Cerebellar cortex (tissue), 1 donor: ENCODE results near the gene MB21D2.
"Not testable (repeated sequence)": the region's sequence is repeated elsewhere in the genome, so short reads cannot be mapped to it uniquely, and the experiment has no call there.

Source experiments
- DNase-seq: peaks from one replicate; pipeline ENCODE4 v3.0.0-alpha.2; 2015; ENCODE audit warnings: low spot score

Gene MB21D2

GRCh38 chr3:192802957-192803899 lies 114.4 kb downstream of the MB21D2 start:
- DNase-seq, result peak; percentile 71

GRCh38 chr3:192801985-192802384 lies 115.7 kb downstream of the MB21D2 start:
- no peak for DNase-seq

DNA sequence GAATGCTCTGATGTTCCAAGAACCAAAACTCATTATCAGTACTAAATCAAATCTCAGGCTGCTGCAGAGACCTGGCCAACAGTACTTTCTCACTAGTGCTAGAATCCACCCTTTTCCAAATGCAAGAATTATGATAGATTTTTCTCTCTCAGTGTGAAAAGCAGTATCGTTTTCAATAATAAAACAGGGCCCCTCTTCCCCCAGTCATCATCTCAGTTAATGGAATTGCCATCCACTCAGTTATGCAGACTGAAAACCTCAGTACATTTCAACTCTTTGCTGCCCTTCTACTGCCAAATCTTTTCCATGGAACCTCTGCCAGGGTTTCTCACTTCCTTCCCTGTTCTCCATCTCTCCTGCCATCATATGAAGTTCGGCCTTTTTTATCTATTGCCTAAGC lies 117.9 kb downstream of the MB21D2 start:
- DNase-seq, result no peak

- no peak for DNase-seq
Observed at GRCh38 chr3:192795021-192795420, 122.6 kb downstream of the MB21D2 start.

- DNase-seq, result no peak
Observed at GRCh38 chr3:192794216-192794615, 123.4 kb downstream of the MB21D2 start.

DNA sequence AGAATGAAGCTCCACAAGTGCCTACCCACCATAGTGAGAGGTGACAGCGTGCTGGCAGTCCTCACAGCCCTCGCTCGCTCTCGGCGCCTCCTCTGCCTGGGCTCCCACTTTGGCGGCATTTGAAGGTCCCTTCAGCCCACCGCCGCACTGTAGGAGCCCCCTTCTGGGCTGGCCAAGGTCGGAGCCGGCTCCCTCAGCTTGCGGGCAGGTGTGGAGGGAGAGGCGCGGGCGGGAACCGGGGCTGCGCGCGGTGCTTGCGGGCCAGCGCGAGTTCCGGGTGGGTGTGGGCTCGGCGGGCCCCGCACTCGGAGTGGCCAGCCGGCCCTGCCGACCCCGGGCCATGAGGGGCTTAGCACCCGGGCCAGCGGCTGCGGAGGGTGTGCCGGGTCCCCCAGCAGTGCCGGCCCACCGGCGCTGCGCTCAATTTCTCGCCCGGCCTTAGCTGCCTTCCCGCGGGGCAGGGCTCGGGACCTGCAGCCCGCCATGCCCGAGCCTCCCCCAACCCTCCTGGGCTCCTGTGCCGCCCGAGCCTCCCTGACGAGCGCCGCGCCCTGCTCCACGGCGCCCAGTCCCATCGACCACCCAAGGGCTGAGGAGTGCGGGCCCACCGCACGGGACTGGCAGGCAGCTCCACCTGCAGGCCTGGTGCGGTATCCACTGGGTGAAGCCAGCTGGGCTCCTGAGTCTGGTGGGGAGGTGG lies 128.7 kb downstream of the MB21D2 start:
- not testable (repeated sequence) for DNase-seq

DNA sequence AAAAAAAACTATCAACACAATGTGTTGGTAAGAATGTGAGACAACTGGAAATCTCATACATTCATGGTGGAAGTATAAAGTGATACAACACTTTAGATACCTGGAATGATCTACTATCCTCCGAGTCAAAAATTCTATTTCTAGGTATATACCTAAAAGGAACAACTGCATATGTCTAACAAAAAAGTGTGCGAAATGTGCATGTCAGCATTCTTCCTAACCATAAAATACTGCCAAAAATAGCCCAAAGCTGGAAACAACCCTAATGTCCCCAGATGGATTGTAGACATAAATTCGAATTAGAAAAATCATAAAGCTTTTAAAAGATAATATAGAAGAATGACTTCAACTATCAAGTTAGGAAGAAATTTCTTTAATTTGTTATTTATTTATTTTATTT lies 139.1 kb downstream of the MB21D2 start:
- DNase-seq, result no peak

DNA sequence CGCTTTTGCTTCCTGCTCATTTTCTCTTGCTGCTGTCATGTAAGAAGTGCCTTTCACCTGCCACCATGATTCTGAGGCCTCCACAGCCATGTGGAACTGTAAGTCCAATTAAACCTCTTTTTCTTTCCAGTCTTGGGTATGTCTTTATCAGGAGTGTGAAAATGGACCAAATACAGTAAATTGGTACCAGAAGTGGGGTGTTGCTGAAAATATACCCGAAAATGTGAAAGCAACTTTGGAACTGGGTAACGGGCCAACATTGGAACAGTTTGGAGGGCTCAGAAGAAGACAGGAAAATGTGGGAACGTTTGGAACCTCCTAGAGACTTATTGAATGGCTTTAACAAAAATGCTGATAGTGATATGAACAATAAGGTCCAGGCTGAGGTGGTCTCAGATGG lies 143.3 kb downstream of the MB21D2 start:
- DNase-seq, result not testable (repeated sequence)

GRCh38 chr3:192772240-192772894 lies 145.3 kb downstream of the MB21D2 start:
- peak; percentile 67 for DNase-seq

DNA sequence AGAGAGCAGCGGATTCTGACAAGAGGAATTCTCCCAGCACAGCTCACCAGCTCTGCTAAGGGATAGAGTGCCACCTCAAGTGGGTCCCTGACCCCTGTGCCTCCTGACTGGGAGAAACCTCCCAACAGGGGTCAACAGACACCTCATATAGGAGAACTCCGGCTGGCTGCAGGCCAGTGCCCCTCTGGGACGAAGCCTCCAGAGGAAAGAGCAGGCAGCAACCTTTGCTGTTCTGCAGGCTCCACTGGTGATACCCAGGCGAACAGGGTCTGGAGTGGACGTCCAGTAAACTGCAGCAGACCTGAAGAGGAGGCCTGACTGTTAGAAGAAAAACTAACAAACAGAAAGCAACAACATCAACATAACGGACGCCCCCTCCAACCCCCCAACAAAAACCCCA lies 159.0 kb downstream of the MB21D2 start:
- DNase-seq, result no peak

- no peak for DNase-seq
Observed at GRCh38 chr3:192751148-192751547, 166.5 kb downstream of the MB21D2 start.

DNA sequence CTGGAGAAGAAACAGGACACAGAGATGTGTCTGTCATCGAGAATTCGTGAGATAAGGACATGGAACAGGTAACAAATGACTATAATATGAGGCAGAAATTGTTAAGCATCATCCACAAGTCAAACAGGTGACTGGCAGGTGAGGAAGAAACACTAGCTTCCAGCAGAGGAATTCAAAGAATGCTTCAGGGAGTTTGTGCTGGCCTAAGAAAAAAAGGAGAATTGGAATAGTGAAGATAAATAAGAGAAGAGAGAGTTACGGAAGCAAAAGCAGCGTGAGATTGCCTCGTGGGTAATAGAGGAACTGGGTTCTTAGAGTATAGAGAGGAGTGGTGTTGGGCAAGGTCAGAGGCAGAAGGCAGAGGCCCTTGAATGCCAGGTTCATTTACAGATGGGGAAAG lies 167.5 kb downstream of the MB21D2 start:
- no peak for DNase-seq

DNA sequence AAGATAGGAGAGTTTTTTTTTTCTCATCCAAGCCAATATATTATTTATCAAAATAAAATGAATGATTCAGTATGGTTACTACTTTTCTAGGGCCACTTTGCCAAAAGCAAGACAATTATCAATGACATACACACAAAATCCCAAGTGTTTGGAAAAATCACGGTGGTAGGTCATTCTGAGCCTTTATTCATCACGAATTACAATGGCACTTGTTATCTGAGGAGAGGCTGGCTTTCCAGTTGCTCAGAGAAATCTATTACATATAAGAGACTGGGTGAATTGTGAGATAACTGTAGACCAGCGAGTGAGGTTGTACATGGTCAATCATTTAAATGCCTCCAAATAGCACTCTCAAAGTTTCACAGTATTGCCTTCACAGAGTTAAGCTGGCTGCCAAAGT lies 169.9 kb downstream of the MB21D2 start:
- no peak for DNase-seq

GRCh38 chr3:192747145-192747544 lies 170.5 kb downstream of the MB21D2 start:
- DNase-seq, result no peak
